Neuron (in vitro differentiated cells): ENCODE data around the gene FEN1.

ENCODE experiments used
- H2AFZ ChIP-seq: one replicate; pipeline ENCODE4 v1.6.1; 2013; ENCODE audit warnings: low read depth, mild to moderate bottlenecking, inconsistent platforms, low read length, moderate library complexity
- H3K27me3 ChIP-seq: one replicate; pipeline ENCODE4 v1.6.1; 2013; ENCODE audit warnings: low read length; ENCODE audit not compliant: insufficient read depth
- H3K36me3 ChIP-seq: one replicate; pipeline ENCODE4 v1.6.1; 2013; ENCODE audit warnings: low read length; ENCODE audit not compliant: insufficient read depth
- H3K4me1 ChIP-seq: one replicate; pipeline ENCODE4 v1.6.1; 2013; ENCODE audit warnings: low read length; ENCODE audit not compliant: insufficient read depth
- H3K4me3 ChIP-seq: 2 replicates; pipeline ENCODE4 v1.5.1; 2013; ENCODE audit warnings: mild to moderate bottlenecking, low read length, moderate library complexity
- H3K9me3 ChIP-seq: one replicate; pipeline ENCODE4 v1.6.1; 2013; ENCODE audit warnings: low read length

Gene FEN1

GRCh38 chr11:61782841-61783240, 9.9 kb upstream of the FEN1 start:
- H3K9me3 ChIP-seq: no peaks in the 10 kb centered on the region
- H3K4me1 ChIP-seq: no peaks in the 10 kb centered on the region
- H3K36me3 ChIP-seq: peaks cover 30% of the 10 kb centered on the region
- no peak overlapping the region for H3K4me3 ChIP-seq
- no peak overlapping the region for H2AFZ ChIP-seq
- H3K27me3 ChIP-seq: no peaks in the 10 kb centered on the region

- Histone ChIP-seq H3K36me3 (peaks cover 37% of the 10 kb centered on the region), H3K27me3 (no peaks in the 10 kb centered on the region)
Observed at GRCh38 chr11:61783717-61784505, 8.8 kb upstream of the FEN1 start.

GRCh38 chr11:61784506-61784805, 8.3 kb upstream of the FEN1 start:
- H3K9me3 ChIP-seq: no peaks in the 10 kb centered on the region
- H3K27me3 ChIP-seq: no peaks in the 10 kb centered on the region
- H3K4me3 ChIP-seq: no peak overlapping the region
- peaks cover 43% of the 10 kb centered on the region for H3K36me3 ChIP-seq
- no peaks in the 10 kb centered on the region for H3K4me1 ChIP-seq
- H2AFZ ChIP-seq: no peak overlapping the region

More at GRCh38 chr11:61783717-61784505, 8.8 kb upstream of the FEN1 start:
- no peak overlapping the region for H2AFZ ChIP-seq
- no peak overlapping the region for H3K4me3 ChIP-seq
- H3K4me1 ChIP-seq: no peaks in the 10 kb centered on the region
- no peaks in the 10 kb centered on the region for H3K9me3 ChIP-seq

- no peak overlapping the region for H3K4me3 ChIP-seq
- H3K9me3 ChIP-seq: no peaks in the 10 kb centered on the region
- H3K4me1 ChIP-seq: no peaks in the 10 kb centered on the region
- peaks cover 56% of the 10 kb centered on the region for H3K36me3 ChIP-seq
- H2AFZ ChIP-seq: no peak overlapping the region
- no peaks in the 10 kb centered on the region for H3K27me3 ChIP-seq
Observed at GRCh38 chr11:61785837-61786402, 6.8 kb upstream of the FEN1 start.

GRCh38 chr11:61787928-61788491, 4.7 kb upstream of the FEN1 start:
- Histone ChIP-seq H3K4me3 (no peak overlapping the region), H3K4me1 (peaks cover 6% of the 10 kb centered on the region), H3K36me3 (peaks cover 54% of the 10 kb centered on the region), H3K27me3 (no peaks in the 10 kb centered on the region), H2AFZ (no peak overlapping the region), H3K9me3 (no peaks in the 10 kb centered on the region)

- Histone ChIP-seq H3K4me3 (peak overlapping the region; percentile 99), H3K27me3 (no peaks in the 10 kb centered on the region), H2AFZ (peak overlapping the region; percentile 36), H3K9me3 (no peaks in the 10 kb centered on the region), H3K4me1 (peaks cover 20% of the 10 kb centered on the region), H3K36me3 (peaks cover 58% of the 10 kb centered on the region)
Observed at GRCh38 chr11:61791737-61792309, 888 bp upstream of the FEN1 start.

GRCh38 chr11:61793083-61793828, 545 bp downstream of the FEN1 start:
- no peaks in the 10 kb centered on the region for H3K27me3 ChIP-seq
- H3K9me3 ChIP-seq: no peaks in the 10 kb centered on the region
- H3K4me3 ChIP-seq: peak overlapping the region; percentile 99
- H3K36me3 ChIP-seq: peaks cover 49% of the 10 kb centered on the region
- peak overlapping the region; percentile 36 for H2AFZ ChIP-seq
- H3K4me1 ChIP-seq: peaks cover 20% of the 10 kb centered on the region

GRCh38 chr11:61793829-61794204, 1.1 kb downstream of the FEN1 start:
- Histone ChIP-seq H2AFZ (no peak overlapping the region), H3K4me3 (peak overlapping the region; percentile 99), H3K9me3 (no peaks in the 10 kb centered on the region), H3K27me3 (no peaks in the 10 kb centered on the region), H3K36me3 (peaks cover 47% of the 10 kb centered on the region), H3K4me1 (peaks cover 20% of the 10 kb centered on the region)

- Histone ChIP-seq H3K9me3 (no peaks in the 10 kb centered on the region), H3K4me1 (peaks cover 20% of the 10 kb centered on the region), H3K36me3 (peaks cover 46% of the 10 kb centered on the region), H3K27me3 (no peaks in the 10 kb centered on the region), H2AFZ (no peak overlapping the region), H3K4me3 (no peak overlapping the region)
Observed at GRCh38 chr11:61794579-61794978, 1.9 kb downstream of the FEN1 start.

- Histone ChIP-seq H2AFZ (no peak overlapping the region), H3K36me3 (peaks cover 46% of the 10 kb centered on the region), H3K4me1 (peaks cover 20% of the 10 kb centered on the region), H3K27me3 (no peaks in the 10 kb centered on the region), H3K9me3 (no peaks in the 10 kb centered on the region), H3K4me3 (no peak overlapping the region)
Observed at GRCh38 chr11:61795459-61795858, 2.7 kb downstream of the FEN1 start.

GRCh38 chr11:61795876-61796526, 3.3 kb downstream of the FEN1 start:
- H3K36me3 ChIP-seq: peaks cover 48% of the 10 kb centered on the region
- H3K4me3 ChIP-seq: no peak overlapping the region
- H3K4me1 ChIP-seq: peaks cover 20% of the 10 kb centered on the region
- no peaks in the 10 kb centered on the region for H3K27me3 ChIP-seq
- H2AFZ ChIP-seq: no peak overlapping the region
- H3K9me3 ChIP-seq: no peaks in the 10 kb centered on the region

GRCh38 chr11:61797263-61797944, 4.7 kb downstream of the FEN1 start:
- Histone ChIP-seq H3K4me1 (peaks cover 14% of the 10 kb centered on the region), H3K27me3 (no peaks in the 10 kb centered on the region), H2AFZ (no peak overlapping the region), H3K36me3 (peaks cover 61% of the 10 kb centered on the region), H3K9me3 (no peaks in the 10 kb centered on the region), H3K4me3 (no peak overlapping the region)
